WTC11 (cell line): Measurements from ENCODE around the gene DYNLT1. TPM values are rescaled to one million over a fixed set of nuclear protein-coding genes. Genes with fewer than 3 reads are reported as not detected.

Source experiments
- ATAC-seq: fragments of 200-7000 bp; cut with Tn5 transposase; 2 replicates; pipeline ENCODE4 v1.10.0; 2021; ENCODE audit warnings: mild to moderate bottlenecking, moderate library complexity
- CTCF ChIA-PET: fragments of 300-600 bp; sonication (Branson Sonifier 250); formaldehyde crosslinking; loops from one replicate; lab custom pipeline; 2021; ENCODE audit warnings: antibody characterized with exemption; lab: Charles Lee
- POLR2A ChIA-PET: fragments of 350-600 bp; sonication (Branson Sonifier 250); formaldehyde crosslinking; loops from one replicate; lab custom pipeline; 2021; ENCODE audit warnings: antibody characterized with exemption; lab: Charles Lee
- DNase-seq: peaks from one replicate; pipeline ENCODE4 v3.0.0; 2021; ENCODE audit warnings: low spot score
- H3K27ac Mint-ChIP-seq: 2 replicates; pipeline ENCODE4 v1.8.0; 2021; ENCODE audit warnings: mixed read lengths
- H3K27me3 Mint-ChIP-seq: 2 replicates; pipeline ENCODE4 v1.8.0; 2021; ENCODE audit warnings: low read depth, mild to moderate bottlenecking, moderate library complexity, mixed read lengths
- H3K36me3 Mint-ChIP-seq: 2 replicates; pipeline ENCODE4 v1.8.0; 2021; ENCODE audit warnings: mixed read lengths
- H3K4me1 Mint-ChIP-seq: 2 replicates; pipeline ENCODE4 v1.8.0; 2022; ENCODE audit warnings: mixed read lengths
- H3K4me3 Mint-ChIP-seq: 2 replicates; pipeline ENCODE4 v1.8.0; 2021; ENCODE audit warnings: mild to moderate bottlenecking, moderate library complexity, mixed read lengths
- H3K9me3 Mint-ChIP-seq: 2 replicates; pipeline ENCODE4 v1.8.0; 2021; ENCODE audit warnings: mixed read lengths
- AR ChIP-seq: fragments of 250-450 bp; sonication (Bioruptor Pico); IDR thresholded peaks from 2 replicates; pipeline ENCODE4 v1.9.0; 2021; ENCODE audit warnings: mild to moderate bottlenecking
- ARID4B ChIP-seq: sonication (generic); formaldehyde crosslinking; IDR thresholded peaks from 2 replicates; pipeline ENCODE4 v1.8.0; 2023; ENCODE audit warnings: missing genetic modification reagents, mild to moderate bottlenecking, borderline replicate concordance
- ATF1 ChIP-seq: sonication (generic); formaldehyde crosslinking; IDR thresholded peaks from 2 replicates; pipeline ENCODE4 v1.8.1; 2023; ENCODE audit warnings: mild to moderate bottlenecking, moderate library complexity, missing genetic modification reagents
- CREB1 ChIP-seq: sonication (generic); formaldehyde crosslinking; IDR thresholded peaks from 2 replicates; pipeline ENCODE4 v1.8.0; 2023; ENCODE audit warnings: mild to moderate bottlenecking, missing genetic modification reagents
- E2F4 ChIP-seq: sonication (generic); formaldehyde crosslinking; IDR thresholded peaks from 2 replicates; pipeline ENCODE4 v1.8.1; 2022; ENCODE audit warnings: low read depth, mild to moderate bottlenecking, moderate library complexity, missing genetic modification reagents, borderline replicate concordance
- E2F5 ChIP-seq: sonication (generic); formaldehyde crosslinking; IDR thresholded peaks from 2 replicates; pipeline ENCODE4 v1.8.1; 2022; ENCODE audit warnings: mild to moderate bottlenecking, moderate library complexity, missing genetic modification reagents
- ETV6 ChIP-seq: sonication (generic); formaldehyde crosslinking; IDR thresholded peaks from 2 replicates; pipeline ENCODE4 v1.8.1; 2022; ENCODE audit warnings: mild to moderate bottlenecking, missing genetic modification reagents
- FOXP4 ChIP-seq: sonication (generic); formaldehyde crosslinking; IDR thresholded peaks from 2 replicates; pipeline ENCODE4 v1.8.0; 2022; ENCODE audit warnings: mild to moderate bottlenecking, missing genetic modification reagents
- GTF2I ChIP-seq: fragments of 250-450 bp; sonication (Bioruptor Pico); conservative IDR thresholded peaks from 2 replicates; pipeline ENCODE4 v1.4.0; 2021; ENCODE audit warnings: mild to moderate bottlenecking
- HMGA2 ChIP-seq: fragments of 250-450 bp; sonication (Bioruptor Pico); IDR thresholded peaks from 2 replicates; pipeline ENCODE4 v1.4.0; 2021; ENCODE audit warnings: mild to moderate bottlenecking, moderate library complexity
- MAX ChIP-seq: sonication (generic); formaldehyde crosslinking; IDR thresholded peaks from 2 replicates; pipeline ENCODE4 v1.8.0; 2022; ENCODE audit warnings: mild to moderate bottlenecking, missing genetic modification reagents
- MYBL2 ChIP-seq: sonication (generic); formaldehyde crosslinking; IDR thresholded peaks from 2 replicates; pipeline ENCODE4 v1.8.1; 2023; ENCODE audit warnings: mild to moderate bottlenecking, moderate library complexity, missing genetic modification reagents
- NR2C2 ChIP-seq: sonication (generic); formaldehyde crosslinking; IDR thresholded peaks from 2 replicates; pipeline ENCODE4 v1.8.0; 2022; ENCODE audit warnings: mild to moderate bottlenecking, missing genetic modification reagents
- PREB ChIP-seq: sonication (generic); formaldehyde crosslinking; IDR thresholded peaks from 2 replicates; pipeline ENCODE4 v1.8.1; 2022; ENCODE audit warnings: mild to moderate bottlenecking, missing genetic modification reagents, moderate library complexity, borderline replicate concordance
- SOX15 ChIP-seq: fragments of 250-450 bp; sonication (Bioruptor Pico); IDR thresholded peaks from 2 replicates; pipeline ENCODE4 v1.9.0; 2021; ENCODE audit warnings: mild to moderate bottlenecking
- USF2 ChIP-seq: sonication (generic); formaldehyde crosslinking; IDR thresholded peaks from 2 replicates; pipeline ENCODE4 v1.8.1; 2023; ENCODE audit warnings: mild to moderate bottlenecking, missing genetic modification reagents, moderate library complexity
- ZNF317 ChIP-seq: sonication (generic); formaldehyde crosslinking; IDR thresholded peaks from 2 replicates; pipeline ENCODE4 v1.8.1; 2023; ENCODE audit warnings: low read depth, mild to moderate bottlenecking, moderate library complexity, missing genetic modification reagents, borderline replicate concordance
- ZNF671 ChIP-seq: fragments of 250-450 bp; sonication (Bioruptor Pico); IDR thresholded peaks from 2 replicates; pipeline ENCODE4 v1.8.0; 2021; ENCODE audit warnings: mild to moderate bottlenecking
- total RNA-seq: library from RNA; stranded (reverse); gene quantifications from 3 replicates; pipeline ENCODE4 v1.2.3, GENCODE V29; 2021

DYNLT1 gene
- total RNA-seq, 1 experiment from 2014 or later = 79.0 TPM

- TF ChIP-seq E2F4 (CRISPR knock-in tag) = no peak
- TF ChIP-seq ZNF671 (CRISPR knock-in tag) = no peak
- no peak for TF ChIP-seq ATF1 (CRISPR knock-in tag)
- TF ChIP-seq ARID4B (CRISPR knock-in tag) = no peak
- TF ChIP-seq USF2 (CRISPR knock-in tag) = no peak
- no peak for TF ChIP-seq E2F5 (CRISPR knock-in tag)
- no peak for TF ChIP-seq MAX (CRISPR knock-in tag)
- TF ChIP-seq MYBL2 (CRISPR knock-in tag) = no peak
- no peak for TF ChIP-seq ETV6 (CRISPR knock-in tag)
- no peak for TF ChIP-seq GTF2I (CRISPR knock-in tag)
- no peak for TF ChIP-seq ZNF317 (CRISPR knock-in tag)
- no peak for TF ChIP-seq NR2C2 (CRISPR knock-in tag)
- no peak for TF ChIP-seq SOX15
- TF ChIP-seq, all 79 proteins: peak for 0
- DNase-seq (no peak), ATAC-seq (no peak)
- Mint-ChIP-seq H3K4me3 (no peak overlapping the region), H3K4me1 (peaks cover 14% of the 10 kb centered on the region), H3K27me3 (no peaks in the 10 kb centered on the region; the same call in 1 of the 2 replicates), H3K36me3 (no peaks in the 10 kb centered on the region), H3K27ac (no peak overlapping the region), H3K9me3 (no peaks in the 10 kb centered on the region)
- ChIA-PET CTCF (interaction anchor here (0.7 to 2.8 kb wide), 4 partner anchors 11 to 40 kb away, joined by 3 to 15 read pairs (median 6); no protein-coding TSS in a partner anchor), POLR2A (no interaction called here)
Observed at GRCh38 chr6:158680015-158680414, 35.5 kb upstream of the DYNLT1 start.

GRCh38 chr6:158677906-158678578 lies 33.5 kb upstream of the DYNLT1 start:
- ChIA-PET POLR2A (no interaction called here), CTCF (interaction anchor here (1.4 to 2.8 kb wide), 2 partner anchors 13 to 18 kb away, joined by 3 to 15 read pairs; no protein-coding TSS in a partner anchor)
- H3K27ac Mint-ChIP-seq = no peak overlapping the region
- ATAC-seq (no peak), DNase-seq (no peak)
- H3K4me1 Mint-ChIP-seq = peaks cover 10% of the 10 kb centered on the region
- no peaks in the 10 kb centered on the region for H3K27me3 Mint-ChIP-seq
- no peaks in the 10 kb centered on the region for H3K36me3 Mint-ChIP-seq
- no peaks in the 10 kb centered on the region for H3K9me3 Mint-ChIP-seq
- no peak overlapping the region for H3K4me3 Mint-ChIP-seq
- no peak for TF ChIP-seq FOXP4 (CRISPR knock-in tag)
- no peak for TF ChIP-seq HMGA2 (CRISPR knock-in tag)
- TF ChIP-seq CREB1 (CRISPR knock-in tag) = no peak
- TF ChIP-seq AR (CRISPR knock-in tag) = no peak
- no peak for TF ChIP-seq PREB (CRISPR knock-in tag)
